ENCODE results near the gene RAB43.
A peak's percentile ranks its signal among the peaks of the same experiment; 100 is the strongest.
"Not testable (repeated sequence)": the region's sequence is repeated elsewhere in the genome, so short reads cannot be mapped to it uniquely, and the experiment has no call there.

The RAB43 gene

GRCh38 chr3:129068291-129068886 is 53.2 kb downstream of the RAB43 start:
- peaks cover 8 to 31% (median 20%) of the 10 kb centered on the region in 4 experiments for H3K4me1 ChIP-seq (ENCODE audit: control extremely low read depth in 1 of 4, control insufficient read depth in 4 of 4, insufficient read depth in 4 of 4, low read length in 3 of 4)
- no peaks in the 10 kb centered on the region for H3K27me3 ChIP-seq (replicated peaks in 2 of 5; ENCODE audit: control insufficient read depth in 4 of 5, insufficient read depth in 5 of 5, low read length in 4 of 5)
- 13% methylated on average over 28 of the region's 44 CpGs for WGBS (ENCODE audit: insufficient coverage)
- ChIA-PET CTCF (interaction anchor here (0.8 to 4.4 kb wide), 13 partner anchors 8 to 98 kb away, joined by 3 to 48 read pairs (median 6); partner anchors contain the start of gene GP9), POLR2A (interaction anchor here (1.2 kb wide), 1 partner anchor 8 kb away, joined by 3 read pairs; the partner anchor contains the start of gene GP9)
- peak overlapping the region in 5 of 7 experiments; percentile 8 to 71 (median 58) for H3K4me3 ChIP-seq (ENCODE audit: control insufficient read depth in 1 of 7, extremely low read depth in 1 of 7, insufficient read depth in 4 of 7, low read depth in 2 of 7, low read length in 6 of 7)
- DNase-seq = peak in 2 of 3 donors; percentile 46 to 66
- no peak overlapping the region for H3K27ac ChIP-seq (ENCODE audit: insufficient read depth in 1 of 2, low read depth in 1 of 2, low read length in 2 of 2, poor library complexity in 1 of 2, severe bottlenecking in 2 of 2)
- no peaks in the 10 kb centered on the region for H3K9me3 ChIP-seq (ENCODE audit: control extremely low read depth in 1 of 5, control insufficient read depth in 4 of 5, insufficient read depth in 2 of 5, low read depth in 1 of 5, low read length in 4 of 5)
- H3K36me3 ChIP-seq (ENCODE audit: control insufficient read depth in 4 of 4, insufficient read depth in 4 of 4, low read length in 3 of 4) = no peaks in the 10 kb centered on the region

- H3K27ac ChIP-seq (ENCODE audit: insufficient read depth in 1 of 2, low read depth in 1 of 2, low read length in 2 of 2, poor library complexity in 1 of 2, severe bottlenecking in 2 of 2); H3K4me3 ChIP-seq (ENCODE audit: control insufficient read depth in 1 of 7, extremely low read depth in 1 of 7, insufficient read depth in 4 of 7, low read depth in 2 of 7, low read length in 6 of 7); H3K27me3 ChIP-seq (replicated peaks in 2 of 5; ENCODE audit: control insufficient read depth in 4 of 5, insufficient read depth in 5 of 5, low read length in 4 of 5); H3K9me3 ChIP-seq (ENCODE audit: control extremely low read depth in 1 of 5, control insufficient read depth in 4 of 5, insufficient read depth in 2 of 5, low read depth in 1 of 5, low read length in 4 of 5); H3K36me3 ChIP-seq (ENCODE audit: control insufficient read depth in 4 of 4, insufficient read depth in 4 of 4, low read length in 3 of 4); POLR2A ChIA-PET: not testable (repeated sequence)
- WGBS (ENCODE audit: insufficient coverage) = 100% methylated on average over 6 of the region's 7 CpGs
- CTCF ChIA-PET = interaction anchor here (0.9 to 4.4 kb wide), 10 partner anchors 7 to 98 kb away, joined by 3 to 48 read pairs (median 9); partner anchors contain the start of gene GP9
- DNase-seq = peak; percentile 41 to 83 (median 78)
- peaks cover 8 to 31% (median 20%) of the 10 kb centered on the region in 4 experiments for H3K4me1 ChIP-seq (ENCODE audit: control extremely low read depth in 1 of 4, control insufficient read depth in 4 of 4, insufficient read depth in 4 of 4, low read length in 3 of 4)
These were observed 53.9 kb downstream of the RAB43 start for GRCh38 chr3:129067719-129068118.

- no peaks in the 10 kb centered on the region for H3K27me3 ChIP-seq (replicated peaks in 2 of 5; ENCODE audit: control insufficient read depth in 4 of 5, insufficient read depth in 5 of 5, low read length in 4 of 5)
- H3K4me1 ChIP-seq (ENCODE audit: control extremely low read depth in 1 of 4, control insufficient read depth in 4 of 4, insufficient read depth in 4 of 4, low read length in 3 of 4) = peaks cover 8 to 32% (median 20%) of the 10 kb centered on the region in 4 experiments
- CTCF ChIA-PET = interaction anchor here (1.0 to 1.5 kb wide), 4 partner anchors 12 to 28 kb away, joined by 4 to 6 read pairs (median 4); no protein-coding TSS in a partner anchor
- no peak overlapping the region for H3K27ac ChIP-seq (ENCODE audit: insufficient read depth in 1 of 2, low read depth in 1 of 2, low read length in 2 of 2, poor library complexity in 1 of 2, severe bottlenecking in 2 of 2)
- no peak for DNase-seq
- H3K4me3 ChIP-seq (ENCODE audit: control insufficient read depth in 1 of 7, extremely low read depth in 1 of 7, insufficient read depth in 4 of 7, low read depth in 2 of 7, low read length in 6 of 7) = no peak overlapping the region
- WGBS (ENCODE audit: insufficient coverage) = 76% methylated on average over 4 of the region's 4 CpGs
- H3K36me3 ChIP-seq (ENCODE audit: control insufficient read depth in 4 of 4, insufficient read depth in 4 of 4, low read length in 3 of 4) = no peaks in the 10 kb centered on the region
- H3K9me3 ChIP-seq (ENCODE audit: control extremely low read depth in 1 of 5, control insufficient read depth in 4 of 5, insufficient read depth in 2 of 5, low read depth in 1 of 5, low read length in 4 of 5) = no peaks in the 10 kb centered on the region
- POLR2A ChIA-PET = no interaction called here
These were observed 55.9 kb downstream of the RAB43 start for GRCh38 chr3:129065720-129066073.

GRCh38 chr3:129065016-129065719 is 56.4 kb downstream of the RAB43 start:
- H3K9me3 ChIP-seq (ENCODE audit: control extremely low read depth in 1 of 5, control insufficient read depth in 4 of 5, insufficient read depth in 2 of 5, low read depth in 1 of 5, low read length in 4 of 5) = no peaks in the 10 kb centered on the region
- H3K4me3 ChIP-seq (ENCODE audit: control insufficient read depth in 1 of 7, extremely low read depth in 1 of 7, insufficient read depth in 4 of 7, low read depth in 2 of 7, low read length in 6 of 7) = no peak overlapping the region
- CTCF ChIA-PET = interaction anchor here (1.0 to 1.5 kb wide), 4 partner anchors 11 to 28 kb away, joined by 4 to 6 read pairs (median 4); no protein-coding TSS in a partner anchor
- POLR2A ChIA-PET = no interaction called here
- no peak overlapping the region for H3K27ac ChIP-seq (ENCODE audit: insufficient read depth in 1 of 2, low read depth in 1 of 2, low read length in 2 of 2, poor library complexity in 1 of 2, severe bottlenecking in 2 of 2)
- no peak for DNase-seq
- 97% methylated on average over 11 of the region's 14 CpGs for WGBS (ENCODE audit: insufficient coverage)
- no peaks in the 10 kb centered on the region for H3K36me3 ChIP-seq (ENCODE audit: control insufficient read depth in 4 of 4, insufficient read depth in 4 of 4, low read length in 3 of 4)
- peaks cover 4 to 32% (median 20%) of the 10 kb centered on the region in 4 experiments for H3K4me1 ChIP-seq (ENCODE audit: control extremely low read depth in 1 of 4, control insufficient read depth in 4 of 4, insufficient read depth in 4 of 4, low read length in 3 of 4)
- no peaks in the 10 kb centered on the region for H3K27me3 ChIP-seq (replicated peaks in 2 of 5; ENCODE audit: control insufficient read depth in 4 of 5, insufficient read depth in 5 of 5, low read length in 4 of 5)

GRCh38 chr3:129063841-129064482 is 57.6 kb downstream of the RAB43 start:
- H3K27me3 ChIP-seq (replicated peaks in 2 of 5; ENCODE audit: control insufficient read depth in 4 of 5, insufficient read depth in 5 of 5, low read length in 4 of 5) = no peaks in the 10 kb centered on the region
- H3K4me3 ChIP-seq (ENCODE audit: control insufficient read depth in 1 of 7, extremely low read depth in 1 of 7, insufficient read depth in 4 of 7, low read depth in 2 of 7, low read length in 6 of 7) = no peak overlapping the region
- H3K9me3 ChIP-seq (ENCODE audit: control extremely low read depth in 1 of 5, control insufficient read depth in 4 of 5, insufficient read depth in 2 of 5, low read depth in 1 of 5, low read length in 4 of 5) = no peaks in the 10 kb centered on the region
- H3K27ac ChIP-seq (ENCODE audit: insufficient read depth in 1 of 2, low read depth in 1 of 2, low read length in 2 of 2, poor library complexity in 1 of 2, severe bottlenecking in 2 of 2) = no peak overlapping the region
- H3K36me3 ChIP-seq (ENCODE audit: control insufficient read depth in 4 of 4, insufficient read depth in 4 of 4, low read length in 3 of 4) = no peaks in the 10 kb centered on the region
- ChIA-PET CTCF (no interaction called here), POLR2A (no interaction called here)
- H3K4me1 ChIP-seq (ENCODE audit: control extremely low read depth in 1 of 4, control insufficient read depth in 4 of 4, insufficient read depth in 4 of 4, low read length in 3 of 4) = peaks cover 2 to 38% (median 27%) of the 10 kb centered on the region in 4 experiments
- WGBS (ENCODE audit: insufficient coverage) = 93% methylated on average over 11 of the region's 15 CpGs
- no peak for DNase-seq

- ChIA-PET CTCF (interaction anchor here (1.3 to 4.2 kb wide), 2 partner anchors 11 to 22 kb away, joined by 3 to 15 read pairs; no protein-coding TSS in a partner anchor), POLR2A (interaction anchor here (1.0 kb wide), 1 partner anchor 58 kb away, joined by 3 read pairs; no protein-coding TSS in a partner anchor)
- Histone ChIP-seq H3K36me3 (ENCODE audit: control insufficient read depth in 4 of 4, insufficient read depth in 4 of 4, low read length in 3 of 4) (no peaks in the 10 kb centered on the region), H3K4me1 (ENCODE audit: control extremely low read depth in 1 of 4, control insufficient read depth in 4 of 4, insufficient read depth in 4 of 4, low read length in 3 of 4) (peaks cover 0 to 36% (median 33%) of the 10 kb centered on the region in 4 experiments), H3K27me3 (replicated peaks in 2 of 5; ENCODE audit: control insufficient read depth in 4 of 5, insufficient read depth in 5 of 5, low read length in 4 of 5) (no peaks in the 10 kb centered on the region), H3K9me3 (ENCODE audit: control extremely low read depth in 1 of 5, control insufficient read depth in 4 of 5, insufficient read depth in 2 of 5, low read depth in 1 of 5, low read length in 4 of 5) (no peaks in the 10 kb centered on the region), H3K4me3 (ENCODE audit: control insufficient read depth in 1 of 7, extremely low read depth in 1 of 7, insufficient read depth in 4 of 7, low read depth in 2 of 7, low read length in 6 of 7) (no peak overlapping the region), H3K27ac (ENCODE audit: insufficient read depth in 1 of 2, low read depth in 1 of 2, low read length in 2 of 2, poor library complexity in 1 of 2, severe bottlenecking in 2 of 2) (no peak overlapping the region)
- no peak for DNase-seq
- WGBS (ENCODE audit: insufficient coverage) = 99% methylated on average over 9 of the region's 10 CpGs
These were observed 58.4 kb downstream of the RAB43 start for GRCh38 chr3:129063091-129063640.
